Ascending aorta (tissue), 2 donors: ENCODE measurements around the gene PTPRR. TPM values are rescaled to one million over a fixed set of nuclear protein-coding genes. Genes with fewer than 3 reads are reported as not detected.

Source experiments
- DNase-seq, 2 donors: peaks; one replicate each; pipeline ENCODE4 v3.0.0-alpha.2; 2019; ENCODE audit warnings: low spot score in 2 of 2
- H3K27ac ChIP-seq, 2 donors: fragments of 200-600 bp; sonication (generic); one replicate each; pipeline ENCODE4 v1.5.1; 2016 to 2017; ENCODE audit warnings: mild to moderate bottlenecking in 1 of 2
- H3K27me3 ChIP-seq: fragments of 200-600 bp; sonication (generic); one replicate; pipeline ENCODE4 v1.5.1; 2017
- H3K36me3 ChIP-seq, 2 donors: fragments of 200-600 bp; sonication (generic); one replicate each; pipeline ENCODE4 v1.5.1; 2016
- H3K4me1 ChIP-seq, 2 donors: fragments of 200-600 bp; sonication (generic); one replicate each; pipeline ENCODE4 v1.5.1; 2016 to 2017; ENCODE audit warnings: mild to moderate bottlenecking in 1 of 2
- H3K4me3 ChIP-seq, 2 donors: fragments of 200-600 bp; sonication (generic); one replicate each; pipeline ENCODE4 v1.5.1; 2016 to 2017; ENCODE audit warnings: mild to moderate bottlenecking in 1 of 2
- H3K9me3 ChIP-seq, 2 donors: fragments of 200-600 bp; sonication (generic); one replicate each; pipeline ENCODE4 v1.5.1; 2016
- intact Hi-C: fragments of 100-400 bp; cut with DNase I; formaldehyde crosslinking; loops from one replicate; pipeline ENCODE4 v1.15.1; 2023
- total RNA-seq: library from RNA; depleted of rRNA; stranded (reverse); fragments of >200 nt; gene quantifications from one replicate; pipeline ENCODE4 v1.1.0, GENCODE V29; 2016
- TF ChIP-seq, protein P1 (sequence below), 3 experiments: fragments of 200-600 bp in 2 of 3; fragments of 450-650 bp in 1 of 3; sonication (generic) in 2 of 3; IDR thresholded peaks; one replicate each; pipeline ENCODE4 v1.5.1; 2016 to 2019; ENCODE audit warnings: antibody characterized with exemption in 3 of 3, mild to moderate bottlenecking in 1 of 3, moderate library complexity in 1 of 3

PTPRR gene
- total RNA-seq, 1 donor from 2014 or later, result not detected

- H3K27ac ChIP-seq, result no peak overlapping the region
- no peaks in the 10 kb centered on the region for H3K36me3 ChIP-seq
- no peaks in the 10 kb centered on the region for H3K9me3 ChIP-seq
- H3K4me3 ChIP-seq, result no peak overlapping the region
- no peaks in the 10 kb centered on the region for H3K4me1 ChIP-seq
- H3K27me3 ChIP-seq, result no peaks in the 10 kb centered on the region
- DNase-seq, result no peak
- TF ChIP-seq, protein P1, sequence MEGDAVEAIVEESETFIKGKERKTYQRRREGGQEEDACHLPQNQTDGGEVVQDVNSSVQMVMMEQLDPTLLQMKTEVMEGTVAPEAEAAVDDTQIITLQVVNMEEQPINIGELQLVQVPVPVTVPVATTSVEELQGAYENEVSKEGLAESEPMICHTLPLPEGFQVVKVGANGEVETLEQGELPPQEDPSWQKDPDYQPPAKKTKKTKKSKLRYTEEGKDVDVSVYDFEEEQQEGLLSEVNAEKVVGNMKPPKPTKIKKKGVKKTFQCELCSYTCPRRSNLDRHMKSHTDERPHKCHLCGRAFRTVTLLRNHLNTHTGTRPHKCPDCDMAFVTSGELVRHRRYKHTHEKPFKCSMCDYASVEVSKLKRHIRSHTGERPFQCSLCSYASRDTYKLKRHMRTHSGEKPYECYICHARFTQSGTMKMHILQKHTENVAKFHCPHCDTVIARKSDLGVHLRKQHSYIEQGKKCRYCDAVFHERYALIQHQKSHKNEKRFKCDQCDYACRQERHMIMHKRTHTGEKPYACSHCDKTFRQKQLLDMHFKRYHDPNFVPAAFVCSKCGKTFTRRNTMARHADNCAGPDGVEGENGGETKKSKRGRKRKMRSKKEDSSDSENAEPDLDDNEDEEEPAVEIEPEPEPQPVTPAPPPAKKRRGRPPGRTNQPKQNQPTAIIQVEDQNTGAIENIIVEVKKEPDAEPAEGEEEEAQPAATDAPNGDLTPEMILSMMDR (IDR thresholded peaks at IDR 0.05), result no peak
- intact Hi-C loops, result no loop called here
These were observed 303.1 kb downstream of the PTPRR start for GRCh38 chr12:70617450-70617849.

DNA sequence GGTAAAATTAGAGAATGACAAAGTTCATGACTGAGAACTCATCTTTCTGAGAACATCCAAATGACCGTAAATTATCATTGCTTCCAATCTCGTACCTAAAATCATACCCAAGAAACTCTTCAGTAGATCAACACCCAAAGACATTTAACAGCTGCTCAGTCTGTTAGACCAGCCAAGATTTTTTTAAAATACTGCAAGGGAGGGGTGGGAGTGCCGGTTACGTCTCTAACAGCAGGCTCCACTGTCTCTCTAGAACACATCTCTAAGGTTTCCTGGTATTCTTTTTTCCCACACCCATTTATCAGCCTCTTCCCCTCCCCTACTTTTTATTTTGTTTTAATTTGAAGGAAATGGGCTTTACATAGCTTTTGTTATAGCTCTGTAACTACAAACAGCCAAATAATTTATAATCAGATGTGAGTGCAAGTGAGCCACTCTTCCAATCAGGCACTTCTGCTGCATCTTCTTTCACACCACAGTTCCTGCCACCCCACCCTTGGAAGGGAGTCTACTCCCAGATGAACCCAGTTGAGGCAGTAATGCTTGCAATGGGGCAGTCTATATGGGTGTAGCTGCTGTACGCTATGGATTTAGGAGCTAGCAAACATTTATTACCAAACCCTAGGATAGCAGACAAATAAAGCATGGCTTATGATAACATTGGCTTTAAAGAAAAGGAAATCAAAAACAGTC is 305.2 kb downstream of the PTPRR start:
- Histone ChIP-seq H3K27ac (no peak overlapping the region), H3K27me3 (no peaks in the 10 kb centered on the region), H3K36me3 (no peaks in the 10 kb centered on the region), H3K9me3 (no peaks in the 10 kb centered on the region), H3K4me1 (no peaks in the 10 kb centered on the region), H3K4me3 (no peak overlapping the region)
- TF ChIP-seq, protein P1 (IDR thresholded peaks at IDR 0.05), result no peak
- intact Hi-C loops, result no loop called here
- no peak for DNase-seq

DNA sequence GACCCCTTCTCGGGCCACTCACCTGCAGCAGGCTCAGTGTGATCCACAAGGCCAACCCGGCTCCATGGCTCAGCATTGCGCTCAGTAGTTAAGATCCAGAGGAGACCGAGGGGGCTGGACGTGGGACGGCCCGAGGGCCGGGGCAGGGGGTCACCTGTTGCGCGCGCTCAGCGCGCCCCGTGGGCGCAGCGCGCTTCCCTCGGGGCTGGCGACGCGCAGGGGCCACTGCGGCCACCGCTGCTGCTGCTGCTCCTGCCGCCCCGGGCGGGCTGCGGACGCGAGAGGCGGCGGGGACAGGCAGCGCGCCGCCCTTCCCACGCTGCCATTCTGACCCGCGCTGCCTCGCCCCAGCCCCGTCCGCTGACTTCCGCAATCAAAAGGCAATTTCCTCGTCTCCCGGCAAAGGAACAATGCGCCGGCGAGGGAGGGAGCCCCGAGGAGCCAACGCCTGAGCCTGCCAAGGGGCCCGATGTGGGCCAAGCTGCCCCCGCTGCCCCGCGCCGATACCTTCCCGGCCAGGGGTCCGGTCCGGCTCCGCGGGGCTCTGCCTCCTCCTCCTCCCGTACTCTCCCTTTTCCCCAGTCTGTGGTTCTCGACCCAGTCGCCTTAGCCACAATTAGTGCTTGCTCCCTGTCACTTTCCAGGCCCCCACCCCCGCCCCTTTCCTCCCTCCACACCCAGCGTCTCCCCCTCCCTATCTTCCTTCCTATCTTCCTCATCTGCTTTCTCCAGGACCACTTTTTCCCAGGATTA is 310.6 kb downstream of the PTPRR start:
- H3K27me3 ChIP-seq, result no peaks in the 10 kb centered on the region

GRCh38 chr12:70609203-70609602 is 311.3 kb downstream of the PTPRR start:
- no peak for DNase-seq

More for the DNA sequence above, 310.6 kb downstream of the PTPRR start:
- DNase-seq, result peak in 1 of 2 donors; percentile 66
- Histone ChIP-seq H3K36me3 (no peaks in the 10 kb centered on the region), H3K27ac (no peak overlapping the region), H3K4me1 (no peaks in the 10 kb centered on the region), H3K4me3 (peak overlapping the region; percentile 57 to 63), H3K9me3 (no peaks in the 10 kb centered on the region)
- intact Hi-C loops, result no loop called here
- TF ChIP-seq, protein P1 (IDR thresholded peaks at IDR 0.05), result no peak

DNA sequence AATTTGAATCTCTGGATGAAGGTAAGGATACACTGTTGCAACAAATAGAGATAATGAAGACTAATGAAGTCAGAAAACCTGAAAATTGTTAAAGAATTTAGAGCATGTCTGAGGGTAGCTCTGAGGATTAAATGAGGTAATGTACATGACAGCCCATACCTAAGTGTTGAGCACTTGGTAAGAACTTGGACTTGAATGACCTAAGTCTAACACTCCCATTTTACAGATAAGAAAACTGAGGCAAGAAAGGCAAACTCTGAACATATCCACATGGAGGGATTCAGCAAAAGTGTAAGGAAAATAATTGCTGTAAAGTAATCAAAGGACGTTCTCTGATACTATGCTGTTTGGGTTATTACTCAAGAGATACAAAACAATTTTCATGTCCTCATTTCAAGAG is 312.4 kb downstream of the PTPRR start:
- H3K4me1 ChIP-seq, result no peaks in the 10 kb centered on the region
- no peak for DNase-seq
- H3K9me3 ChIP-seq, result no peaks in the 10 kb centered on the region
- no peaks in the 10 kb centered on the region for H3K27me3 ChIP-seq
- no peak overlapping the region for H3K4me3 ChIP-seq
- TF ChIP-seq, protein P1 (IDR thresholded peaks at IDR 0.05), result no peak
- no peaks in the 10 kb centered on the region for H3K36me3 ChIP-seq
- no peak overlapping the region for H3K27ac ChIP-seq
- intact Hi-C loops, result no loop called here

More at GRCh38 chr12:70609203-70609602, 311.3 kb downstream of the PTPRR start:
- Histone ChIP-seq H3K36me3 (no peaks in the 10 kb centered on the region), H3K4me1 (no peaks in the 10 kb centered on the region), H3K9me3 (no peaks in the 10 kb centered on the region), H3K27ac (no peak overlapping the region), H3K4me3 (peak overlapping the region; percentile 57 to 63), H3K27me3 (no peaks in the 10 kb centered on the region)
- intact Hi-C loops, result no loop called here
- TF ChIP-seq, protein P1 (IDR thresholded peaks at IDR 0.05), result no peak
